Heart left ventricle (tissue), 13 donors: ENCODE data around the gene IL12RB2.

Experiments used
- CTCF ChIP-seq, 12 donors: fragments of 200-600 bp; sonication (generic) in 4 of 12; IDR thresholded peaks; one replicate each; pipeline versions ENCODE4 v1.5.0 to v1.8.0; 2018 to 2022; ENCODE audit warnings: antibody characterized with exemption in 12 of 12, mild to moderate bottlenecking in 5 of 12
- POLR2A ChIP-seq, 2 donors: fragments of 450-650 bp; IDR thresholded peaks; one replicate each; pipeline ENCODE4 v1.6.1; 2017; ENCODE audit warnings: antibody characterized with exemption in 2 of 2, mild to moderate bottlenecking in 2 of 2, moderate library complexity in 2 of 2
- donor health status: ischemic (EF 13 %, LVEDD 7.1; RV severe dilation, severe dysfunction).
- donor health status: DM: no; HTN: yes; CAD: no.
- donor health status: DM: no; HTN: no; CAD: no.
- donor health status: ischemic (EF 25% LVEDD 6.9; RV normal size, moderate dysfunction).
- donor health status: ischemic (EF 25% LVEDD 5.7; RV mildly dilated, moderate dysfunction).
- donor health status: ischemic (EF 35%, LVEDD 5.7; RV mildly dilated, moderate dysfunction).
- donor health status: nonischemic (EF 11% LVEDD 7.7; RV severe dilation, severe dysfunction).
- donor health status: DM: yes; HTN: yes; CAD: no.
- donor health status: PGD.
- donor health status: ischemic (EF 29% LVEDD 5.4; RV normal size, mild dysfunction).
- donor health status: nonischemic (EF 23%, LVEDD 6.1; RV moderate dilation, normal function).

- TF ChIP-seq POLR2A (IDR thresholded peaks at IDR 0.05) (no peak), CTCF (IDR thresholded peaks at IDR 0.05) (no peak)
These were observed 86.1 kb downstream of the IL12RB2 start for GRCh38 chr1:67393737-67394136.
